SK-N-MC (cell line): ENCODE results near the gene UBIAD1.

Source experiments
- EZH2 ChIP-seq: fragments of 200-600 bp; sonication (generic); IDR thresholded peaks from one replicate; pipeline ENCODE4 v1.6.1; 2017; ENCODE audit warnings: antibody characterized with exemption
- FOXP2 ChIP-seq: optimal IDR thresholded peaks from 2 replicates; pipeline ENCODE3; 2011; ENCODE audit warnings: mild to moderate bottlenecking, moderate library complexity; ENCODE audit not compliant: insufficient read depth; ENCODE audit errors: extremely low read length, control extremely low read depth
- POLR2AphosphoS5 ChIP-seq: IDR thresholded peaks from 2 replicates; pipeline ENCODE4 v1.6.1; 2012; ENCODE audit warnings: mild to moderate bottlenecking, low read depth, low read length, borderline replicate concordance

GRCh38 chr1:11233208-11233607, 39.8 kb upstream of the UBIAD1 start:
- TF ChIP-seq EZH2 (no peak), POLR2AphosphoS5 (no peak), FOXP2 (no peak)
